Thyroid gland (tissue), 4 donors: ENCODE data around the gene THTPA.

Experiments
- CTCF ChIP-seq, 6 experiments: fragments of 200-600 bp in 3 of 6; fragments of 450-650 bp in 3 of 6; sonication (generic) in 3 of 6; IDR thresholded peaks; one replicate each; pipeline ENCODE4 v1.5.1; 2016 to 2019; ENCODE audit warnings: antibody characterized with exemption in 6 of 6, mild to moderate bottlenecking in 2 of 6, inconsistent platforms in 1 of 6, moderate library complexity in 1 of 6
- POLR2A ChIP-seq, 2 donors: fragments of 450-650 bp; IDR thresholded peaks; one replicate each; pipeline ENCODE4 v1.6.1; 2017; ENCODE audit warnings: antibody characterized with exemption in 2 of 2, mild to moderate bottlenecking in 2 of 2, moderate library complexity in 1 of 2

- no peak for TF ChIP-seq CTCF (IDR thresholded peaks at IDR 0.05)
- TF ChIP-seq POLR2A (IDR thresholded peaks at IDR 0.05) = no peak
Observed at GRCh38 chr14:23579311-23579630, 23.2 kb downstream of the THTPA start.
